H9 (cell line): ENCODE measurements around the gene MYH14. TPM values are rescaled to one million over a fixed set of nuclear protein-coding genes. Genes with fewer than 3 reads are reported as not detected.
"Not testable (repeated sequence)": the region's sequence is repeated elsewhere in the genome, so short reads cannot be mapped to it uniquely, and the experiment has no call there.

ENCODE experiments used
- DNase-seq: peaks from one replicate; pipeline ENCODE4 v3.0.0-alpha.2; 2017
- H2AFZ ChIP-seq: one replicate; pipeline ENCODE4 v1.6.1; 2013; ENCODE audit warnings: mild to moderate bottlenecking, low read length, control low read depth, moderate library complexity
- H2AK5ac ChIP-seq: 2 replicates; pipeline ENCODE4 v1.6.1; 2013; ENCODE audit warnings: low read length, control low read depth, mixed read lengths; ENCODE audit not compliant: insufficient read length
- H2BK120ac ChIP-seq: one replicate; pipeline ENCODE4 v1.6.1; 2013; ENCODE audit warnings: low read depth, mild to moderate bottlenecking, low read length, control low read depth, inconsistent platforms; ENCODE audit not compliant: poor library complexity, severe bottlenecking
- H2BK12ac ChIP-seq: 2 replicates; pipeline ENCODE4 v1.6.1; 2013; ENCODE audit warnings: low read length, control low read depth, mixed read lengths, low read depth; ENCODE audit not compliant: insufficient read length
- H2BK15ac ChIP-seq: 2 replicates; pipeline ENCODE4 v1.6.1; 2013; ENCODE audit warnings: low read depth, low read length, control low read depth
- H2BK20ac ChIP-seq: one replicate; pipeline ENCODE4 v1.6.1; 2013; ENCODE audit warnings: low read depth, mild to moderate bottlenecking, low read length, control low read depth, inconsistent platforms; ENCODE audit not compliant: poor library complexity, severe bottlenecking
- H2BK5ac ChIP-seq: 2 replicates; pipeline ENCODE4 v1.6.1; 2013; ENCODE audit warnings: low read length, control low read depth, mixed read lengths; ENCODE audit not compliant: insufficient read length
- H3K14ac ChIP-seq: 2 replicates; pipeline ENCODE4 v1.6.1; 2013; ENCODE audit warnings: low read length, control low read depth; ENCODE audit not compliant: insufficient read depth
- H3K18ac ChIP-seq: 2 replicates; pipeline ENCODE4 v1.6.1; 2013; ENCODE audit warnings: low read depth, mild to moderate bottlenecking, mixed read lengths, low read length, control low read depth; ENCODE audit not compliant: insufficient read length
- H3K23ac ChIP-seq: 2 replicates; pipeline ENCODE4 v1.6.1; 2013; ENCODE audit warnings: low read length, control low read depth, mixed read lengths, low read depth; ENCODE audit not compliant: insufficient read length
- H3K23me2 ChIP-seq: 2 replicates; pipeline ENCODE4 v1.6.1; 2013; ENCODE audit warnings: low read depth, mild to moderate bottlenecking, mixed read lengths, low read length, control low read depth; ENCODE audit not compliant: insufficient read length, poor library complexity, severe bottlenecking
- H3K27ac ChIP-seq: 2 replicates; pipeline ENCODE4 v1.5.1; 2013; ENCODE audit warnings: low read length, control low read depth, mixed read lengths, low read depth; ENCODE audit not compliant: insufficient read length
- H3K27me3 ChIP-seq: 2 replicates; pipeline ENCODE4 v1.6.1; 2013; ENCODE audit warnings: low read length, control low read depth, inconsistent platforms; ENCODE audit not compliant: insufficient read depth
- H3K4ac ChIP-seq: 2 replicates; pipeline ENCODE4 v1.6.1; 2013; ENCODE audit warnings: low read depth, mild to moderate bottlenecking, control low read depth, inconsistent platforms, low read length, moderate library complexity
- H3K4me1 ChIP-seq: 2 replicates; pipeline ENCODE4 v1.6.1; 2013; ENCODE audit warnings: low read length, control low read depth, inconsistent platforms; ENCODE audit not compliant: insufficient read depth
- H3K4me2 ChIP-seq: 2 replicates; pipeline ENCODE4 v1.6.1; 2013; ENCODE audit warnings: low read length, control low read depth, mixed read lengths; ENCODE audit not compliant: insufficient read length, insufficient read depth
- H3K56ac ChIP-seq: 2 replicates; pipeline ENCODE4 v1.6.1; 2013; ENCODE audit warnings: low read depth, mild to moderate bottlenecking, mixed read lengths, low read length, control low read depth; ENCODE audit not compliant: insufficient read length
- H3K79me1 ChIP-seq: 2 replicates; pipeline ENCODE4 v1.6.1; 2013; ENCODE audit warnings: low read depth, mild to moderate bottlenecking, moderate library complexity, low read length, control low read depth, inconsistent platforms; ENCODE audit not compliant: insufficient read depth, poor library complexity, severe bottlenecking
- H3K79me2 ChIP-seq: 2 replicates; pipeline ENCODE4 v1.6.1; 2013; ENCODE audit warnings: low read length, control low read depth, inconsistent platforms; ENCODE audit not compliant: insufficient read depth
- H3K9ac ChIP-seq: 2 replicates; pipeline ENCODE4 v1.6.1; 2013; ENCODE audit warnings: low read length, control low read depth, mixed read lengths; ENCODE audit not compliant: insufficient read length; ENCODE audit errors: extremely low read depth
- H3K9me3 ChIP-seq: one replicate; pipeline ENCODE4 v1.6.1; 2013; ENCODE audit warnings: low read depth, low read length, inconsistent platforms; ENCODE audit not compliant: control insufficient read depth
- H3T11ph ChIP-seq: one replicate; pipeline ENCODE4 v1.6.1; 2013; ENCODE audit warnings: mild to moderate bottlenecking, low read length, control low read depth, inconsistent platforms
- H4K20me1 ChIP-seq: one replicate; pipeline ENCODE4 v1.6.1; 2013; ENCODE audit not compliant: control insufficient read depth, insufficient read length, insufficient read depth
- H4K5ac ChIP-seq: 2 replicates; pipeline ENCODE4 v1.6.1; 2013; ENCODE audit warnings: low read depth, mild to moderate bottlenecking, mixed read lengths, low read length, control low read depth; ENCODE audit not compliant: insufficient read length
- H4K8ac ChIP-seq: replicated peaks from 2 replicates; pipeline ENCODE4 v1.6.1; 2013; ENCODE audit warnings: low read length, control low read depth, mixed read lengths, low read depth; ENCODE audit not compliant: insufficient read length
- H4K91ac ChIP-seq: 2 replicates; pipeline ENCODE4 v1.6.1; 2013; ENCODE audit warnings: low read depth, mild to moderate bottlenecking, moderate library complexity, mixed read lengths, low read length, control low read depth; ENCODE audit not compliant: insufficient read length
- H3K27ac Mint-ChIP-seq, 3 experiments: 2 replicates in 2 of 3; 3 replicates in 1 of 3; pipeline ENCODE4 v1.8.0; 2020 to 2021; ENCODE audit warnings: mixed read lengths in 3 of 3, mild to moderate bottlenecking in 1 of 3, moderate library complexity in 1 of 3
- H3K27me3 Mint-ChIP-seq: 2 replicates; pipeline ENCODE4 v1.8.0; 2021; ENCODE audit warnings: low read depth, mild to moderate bottlenecking, moderate library complexity, mixed read lengths
- H3K36me3 Mint-ChIP-seq, 3 experiments: 2 replicates in 2 of 3; 3 replicates in 1 of 3; pipeline ENCODE4 v1.8.0; 2020 to 2021; ENCODE audit warnings: low read depth in 3 of 3, mixed read lengths in 3 of 3; ENCODE audit not compliant: insufficient read depth in 1 of 3
- H3K4me1 Mint-ChIP-seq, 2 experiments: 2 replicates each; pipeline ENCODE4 v1.8.0; 2020; ENCODE audit warnings: mixed read lengths in 2 of 2
- H3K4me3 Mint-ChIP-seq, 2 experiments: 2 replicates in 1 of 2; 3 replicates in 1 of 2; pipeline ENCODE4 v1.8.0; 2020 to 2021; ENCODE audit warnings: mild to moderate bottlenecking in 2 of 2, mixed read lengths in 2 of 2, moderate library complexity in 1 of 2
- H3K9me3 Mint-ChIP-seq, 2 experiments: 2 replicates in 1 of 2; 3 replicates in 1 of 2; pipeline ENCODE4 v1.8.0; 2020; ENCODE audit warnings: mild to moderate bottlenecking in 2 of 2, mixed read lengths in 2 of 2, moderate library complexity in 1 of 2
- CTCF ChIP-seq: fragments of 200-600 bp; sonication (generic); conservative IDR thresholded peaks from 3 replicates; pipeline ENCODE4 v1.8.0; 2021; ENCODE audit warnings: antibody characterized with exemption, mild to moderate bottlenecking
- WGBS: extraction: QIAGEN DNeasy Blood & Tissue Kit; methylation state at CpG from one replicate; pipeline ENCODE4 v1.1.7; 2013; ENCODE audit warnings: missing lambda C conversion rate, low lambda C conversion rate, mixed read lengths; ENCODE audit not compliant: insufficient read length; ENCODE audit errors: extremely low coverage; 5-methylcytosine and 5-hydroxymethylcytosine counted together
- total RNA-seq: library from RNA; stranded (reverse); gene quantifications from 2 replicates; pipeline ENCODE4 v1.2.1, GENCODE V29; 2021

MYH14 gene
- total RNA-seq, 1 experiment from 2014 or later = 27.7 TPM

GRCh38 chr19:50344661-50345318 lies 141.4 kb downstream of the MYH14 start:
- H3K4me1 Mint-ChIP-seq = no peaks in the 10 kb centered on the region
- no peaks in the 10 kb centered on the region for H3K4me1 ChIP-seq
- no peak overlapping the region for H2BK12ac ChIP-seq
- H3K9me3 Mint-ChIP-seq = peaks cover 0 to 5% of the 10 kb centered on the region in 2 experiments; a peak in 3 of 5 replicates
- no peak overlapping the region for H2BK5ac ChIP-seq
- no peaks in the 10 kb centered on the region for H3K23me2 ChIP-seq
- H4K8ac ChIP-seq = no peak overlapping the region
- H3K9me3 ChIP-seq = no peaks in the 10 kb centered on the region
- H2BK15ac ChIP-seq = no peak overlapping the region
- H3K4ac ChIP-seq = no peak overlapping the region
- no peak overlapping the region for H2AFZ ChIP-seq
- DNase-seq = no peak
- no CpG with 5 or more reads among the region's 8 CpGs for WGBS
- no peaks in the 10 kb centered on the region for H3K27me3 ChIP-seq
- no peaks in the 10 kb centered on the region for H4K20me1 ChIP-seq
- no peak overlapping the region for H4K5ac ChIP-seq
- no peak overlapping the region for H3K56ac ChIP-seq
- peak overlapping the region in 1 of 3 experiments; percentile 20; a peak in 2 of 7 replicates for H3K27ac Mint-ChIP-seq
- no peak overlapping the region for H3K14ac ChIP-seq
- no peaks in the 10 kb centered on the region for H3K27me3 Mint-ChIP-seq
- H3K9ac ChIP-seq = no peak overlapping the region
- H3K79me2 ChIP-seq = no peaks in the 10 kb centered on the region
- no peak overlapping the region for H2BK20ac ChIP-seq
- H3K23ac ChIP-seq = no peak overlapping the region
- no peak overlapping the region for H4K91ac ChIP-seq
- H3K79me1 ChIP-seq = no peaks in the 10 kb centered on the region
- TF ChIP-seq CTCF = no peak
- no peak overlapping the region for H3K4me3 Mint-ChIP-seq
- no peak overlapping the region for H3T11ph ChIP-seq
- no peak overlapping the region for H2BK120ac ChIP-seq
- no peak overlapping the region for H3K27ac ChIP-seq
- no peak overlapping the region for H3K18ac ChIP-seq
- H3K36me3 Mint-ChIP-seq = peaks cover 16 to 24% (median 17%) of the 10 kb centered on the region in 3 experiments
- no peak overlapping the region for H2AK5ac ChIP-seq
- H3K4me2 ChIP-seq = no peak overlapping the region

DNA sequence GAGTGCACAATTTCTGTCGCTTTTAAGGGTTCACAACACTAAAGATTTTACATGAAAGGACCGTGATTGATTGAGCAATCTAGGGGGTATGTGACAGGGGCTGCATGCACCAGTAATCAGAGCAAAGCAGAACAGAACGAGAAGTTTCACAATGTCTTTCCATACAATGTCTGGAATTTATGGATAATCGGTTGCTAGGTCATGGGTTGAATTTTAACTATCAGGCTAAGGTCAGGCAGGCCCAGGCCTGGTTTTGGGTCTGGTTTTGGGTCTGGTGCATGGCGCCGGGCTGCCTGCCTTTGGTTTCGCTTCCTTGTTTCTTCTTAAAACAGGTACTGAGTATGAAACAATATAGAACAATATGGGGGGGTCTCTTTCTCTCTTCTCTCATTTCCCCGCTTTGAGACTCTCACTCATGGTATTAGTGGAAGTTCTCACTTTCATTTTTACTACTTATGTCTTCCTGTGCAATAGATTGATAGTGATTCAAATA lies 143.7 kb downstream of the MYH14 start:
- H3K4me2 ChIP-seq, H3K9me3 Mint-ChIP-seq, H3K23me2 ChIP-seq, H4K20me1 ChIP-seq, H3K4ac ChIP-seq, H4K5ac ChIP-seq, H3K4me1 ChIP-seq, H3K27me3 Mint-ChIP-seq, H3K9me3 ChIP-seq, H3K9ac ChIP-seq, H3K14ac ChIP-seq, H3K27ac Mint-ChIP-seq, DNase-seq, H2BK12ac ChIP-seq, H2AFZ ChIP-seq, H4K91ac ChIP-seq, H2AK5ac ChIP-seq, H3K4me3 Mint-ChIP-seq, H3K79me2 ChIP-seq, H3K27ac ChIP-seq, H4K8ac ChIP-seq, H3K23ac ChIP-seq, H3K4me1 Mint-ChIP-seq, H3T11ph ChIP-seq, H3K18ac ChIP-seq, H3K56ac ChIP-seq, H2BK120ac ChIP-seq, H2BK5ac ChIP-seq, H2BK15ac ChIP-seq, H3K27me3 ChIP-seq, H3K79me1 ChIP-seq, H2BK20ac ChIP-seq: not testable (repeated sequence)
- WGBS = no CpG with 5 or more reads among the region's 8 CpGs
- H3K36me3 Mint-ChIP-seq = peaks cover 11 to 19% (median 11%) of the 10 kb centered on the region in 3 experiments
